GM18499 (cell line): Measurements from ENCODE around the gene PIGW.

Source experiments
- ATAC-seq: cut with Tn5 transposase; IDR thresholded peaks from one replicate; pipeline ENCODE4 v1.9.1; 2021; ENCODE audit warnings: moderate number of reproducible peaks; ENCODE audit not compliant: insufficient read depth, unreplicated experiment

The PIGW gene

GRCh38 chr17:36544307-36545076 is 9.7 kb downstream of the PIGW start, which contains the start of gene GGNBP2:
Gene GGNBP2 (plus strand): TSS chr17:36544919. CDS start chr17:36545725, 806 bp downstream.
- no peak for ATAC-seq

GRCh38 chr17:36545077-36545464 is 10.3 kb downstream of the PIGW start:
- no peak for ATAC-seq

GRCh38 chr17:36545465-36546417 is 11.0 kb downstream of the PIGW start:
- no peak for ATAC-seq

- ATAC-seq = no peak
These were observed 11.8 kb downstream of the PIGW start for GRCh38 chr17:36546418-36547093.

GRCh38 chr17:36547776-36548175 is 13.0 kb downstream of the PIGW start:
- no peak for ATAC-seq

- ATAC-seq = no peak
These were observed 16.0 kb downstream of the PIGW start for GRCh38 chr17:36550491-36551417.

- no peak for ATAC-seq
These were observed 18.7 kb downstream of the PIGW start for GRCh38 chr17:36553459-36553858.

- ATAC-seq = no peak
These were observed 31.3 kb downstream of the PIGW start for GRCh38 chr17:36566081-36566480.

- ATAC-seq = no peak
These were observed 40.2 kb downstream of the PIGW start for GRCh38 chr17:36575028-36575427.

- ATAC-seq = no peak
These were observed 42.0 kb downstream of the PIGW start for GRCh38 chr17:36576793-36577192.

GRCh38 chr17:36578671-36579070 is 43.9 kb downstream of the PIGW start:
- ATAC-seq = no peak

- no peak for ATAC-seq
These were observed 49.0 kb downstream of the PIGW start for GRCh38 chr17:36583787-36584186.

GRCh38 chr17:36586138-36586537 is 51.4 kb downstream of the PIGW start:
- ATAC-seq = no peak
